ENCODE results near the gene ZNF318. TPM values are rescaled to one million over a fixed set of nuclear protein-coding genes. Genes with fewer than 3 reads are reported as not detected.

Gene ZNF318
- total RNA-seq, 2 experiments from 2014 or later, result 16.2 to 16.9 TPM

DNA sequence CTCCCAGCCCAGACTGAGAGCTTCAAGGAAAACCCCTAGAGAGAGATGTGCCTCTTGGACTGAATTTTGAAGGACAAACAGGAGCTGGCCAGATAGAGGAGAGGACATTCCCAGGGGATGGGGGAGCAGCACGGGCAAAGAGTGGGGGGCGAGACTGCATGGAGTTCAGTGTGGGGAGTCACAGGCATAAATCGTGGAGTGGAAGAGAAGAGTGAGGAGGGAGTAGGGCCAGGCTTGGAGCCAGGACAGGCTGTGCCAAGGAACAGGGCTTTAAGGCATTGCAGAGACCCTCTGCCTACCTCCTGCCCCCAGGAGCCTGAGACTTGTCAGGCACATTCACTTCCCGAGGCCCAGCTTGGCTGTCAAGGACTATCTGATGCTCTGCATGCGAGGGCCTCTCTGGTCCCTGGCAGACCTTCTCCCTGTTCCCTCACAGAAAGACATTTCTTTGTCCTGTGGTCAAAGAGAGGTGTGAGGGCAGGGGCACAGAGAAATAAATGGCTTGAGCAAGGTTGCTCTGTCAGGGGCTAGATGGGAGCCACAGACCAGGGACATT is 76.6 kb downstream of the ZNF318 start:
- POLR2A ChIA-PET, result no interaction called here
- no peaks in the 10 kb centered on the region for H3K9me3 Mint-ChIP-seq
- H3K27me3 Mint-ChIP-seq, result peaks cover 9% of the 10 kb centered on the region
- CTCF ChIA-PET, result interaction anchor here (1.1 kb wide), 1 partner anchor 208 kb away, joined by 4 read pairs; no protein-coding TSS in a partner anchor
- no peak overlapping the region for H3K4me3 Mint-ChIP-seq
- H3K36me3 Mint-ChIP-seq (ENCODE audit: low read depth), result no peaks in the 10 kb centered on the region
- no peak overlapping the region for H3K27ac Mint-ChIP-seq
- DNase-seq, result no peak
- H3K4me1 Mint-ChIP-seq, result no peaks in the 10 kb centered on the region

DNA sequence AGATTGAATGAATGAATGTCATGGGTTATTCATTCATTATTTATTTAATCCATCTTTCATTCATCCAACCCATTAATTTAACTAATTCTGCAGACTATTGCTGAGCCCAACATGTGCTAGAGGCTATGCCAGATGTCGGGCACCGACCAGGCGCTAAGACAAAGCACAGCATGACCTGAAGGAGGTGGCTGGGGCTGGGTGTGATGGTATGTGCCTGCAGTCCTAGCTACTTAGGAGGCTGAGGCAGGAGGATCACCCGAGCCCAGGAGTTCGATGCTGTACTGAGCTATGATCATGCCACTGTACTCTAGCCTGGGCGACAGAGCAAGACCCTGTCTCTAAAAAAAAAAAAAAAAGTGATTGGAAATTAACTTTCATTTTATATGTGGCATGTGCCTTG is 77.1 kb downstream of the ZNF318 start:
- no peak for DNase-seq
- Mint-ChIP-seq H3K27me3 (peaks cover 8% of the 10 kb centered on the region), H3K36me3 (ENCODE audit: low read depth) (no peaks in the 10 kb centered on the region), H3K27ac (no peak overlapping the region), H3K9me3 (no peaks in the 10 kb centered on the region), H3K4me3 (no peak overlapping the region), H3K4me1 (no peaks in the 10 kb centered on the region)
- ChIA-PET CTCF (interaction anchor here (1.1 to 1.7 kb wide), 2 partner anchors 16 to 209 kb away, joined by 3 to 4 read pairs; partner anchors contain the start of gene CRIP3), POLR2A (no interaction called here)

DNA sequence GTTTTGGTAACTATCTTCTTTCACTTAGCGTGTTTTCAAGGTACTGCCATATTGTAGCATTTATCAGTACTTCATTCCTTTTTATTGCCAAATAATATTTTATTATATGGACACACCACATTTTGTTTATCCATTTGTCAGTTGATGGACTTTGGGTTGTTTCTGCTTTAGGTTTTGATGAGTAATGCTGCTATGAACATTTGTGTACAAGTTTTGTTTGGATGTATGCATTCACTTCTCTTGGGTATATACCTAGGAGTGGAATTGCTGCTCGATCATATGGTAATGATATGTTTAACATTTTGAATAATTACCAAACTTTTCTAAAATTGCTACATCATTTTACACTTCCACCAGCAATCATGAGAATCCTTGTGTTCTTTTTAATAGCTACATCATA is 77.7 kb downstream of the ZNF318 start:
- Mint-ChIP-seq H3K4me1 (no peaks in the 10 kb centered on the region), H3K4me3 (no peak overlapping the region), H3K9me3 (no peaks in the 10 kb centered on the region), H3K36me3 (ENCODE audit: low read depth) (no peaks in the 10 kb centered on the region), H3K27ac (no peak overlapping the region), H3K27me3 (peaks cover 6% of the 10 kb centered on the region)
- DNase-seq, result no peak
- ChIA-PET POLR2A (no interaction called here), CTCF (interaction anchor here (1.7 kb wide), 1 partner anchor 17 kb away, joined by 3 read pairs; the partner anchor contains the start of gene CRIP3)

DNA sequence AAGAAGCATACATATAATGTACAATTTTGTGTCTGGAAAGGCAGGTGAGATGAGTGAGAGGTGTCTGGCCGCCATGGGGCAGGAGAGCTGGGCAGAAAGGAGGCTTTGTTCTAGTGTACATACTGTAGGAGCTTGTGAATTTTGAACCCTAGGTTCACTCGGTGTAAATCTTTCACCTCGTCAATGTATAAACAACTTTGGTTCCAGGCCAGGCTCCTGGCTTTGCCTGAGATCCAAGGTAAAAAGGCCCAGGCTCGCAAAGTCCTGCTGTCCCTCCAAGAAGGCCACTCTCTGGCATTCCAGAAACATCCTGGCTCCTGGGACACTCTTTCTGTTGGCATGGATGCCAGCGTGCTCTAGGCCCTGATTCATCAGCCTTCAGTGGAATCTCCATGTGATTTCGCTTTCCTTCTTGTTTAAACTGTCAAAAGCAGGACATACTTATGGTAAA is 78.5 kb downstream of the ZNF318 start:
- H3K4me3 Mint-ChIP-seq, result no peak overlapping the region
- POLR2A ChIA-PET, result no interaction called here
- peaks cover 6% of the 10 kb centered on the region for H3K27me3 Mint-ChIP-seq
- H3K9me3 Mint-ChIP-seq, result no peaks in the 10 kb centered on the region
- CTCF ChIA-PET, result interaction anchor here (1.7 kb wide), 1 partner anchor 18 kb away, joined by 3 read pairs; the partner anchor contains the start of gene CRIP3
- DNase-seq, result no peak
- no peak overlapping the region for H3K27ac Mint-ChIP-seq
- no peaks in the 10 kb centered on the region for H3K36me3 Mint-ChIP-seq (ENCODE audit: low read depth)
- no peaks in the 10 kb centered on the region for H3K4me1 Mint-ChIP-seq

DNA sequence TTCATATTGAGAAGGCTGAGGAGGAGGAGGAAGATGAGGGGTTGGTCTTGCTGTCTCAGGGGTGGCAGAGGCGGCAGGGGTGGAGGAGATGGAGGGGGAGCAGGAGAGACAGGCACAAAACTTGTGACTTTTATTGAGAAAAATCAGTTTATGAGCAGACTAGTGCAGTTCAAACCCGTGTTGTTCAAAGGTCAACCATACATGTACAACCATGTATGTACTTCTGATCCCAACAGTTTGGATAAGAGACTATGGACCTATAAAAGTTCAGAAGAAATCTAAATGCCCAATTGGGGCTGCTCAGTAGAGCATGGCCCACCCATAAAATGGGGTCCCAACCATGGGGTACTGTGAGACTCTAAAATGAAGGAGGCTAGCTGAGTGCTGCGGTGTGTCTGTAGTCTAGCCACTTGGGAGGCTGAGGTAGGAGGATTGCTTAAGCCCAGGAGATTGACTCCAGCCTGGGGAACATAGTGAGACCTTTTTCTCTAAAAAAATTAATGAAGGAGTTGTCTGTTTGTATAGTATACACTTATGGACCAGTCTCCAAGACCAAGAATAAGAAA is 79.0 kb downstream of the ZNF318 start:
- no peak overlapping the region for H3K27ac Mint-ChIP-seq
- H3K4me3 Mint-ChIP-seq, result no peak overlapping the region
- H3K36me3 Mint-ChIP-seq (ENCODE audit: low read depth), result no peaks in the 10 kb centered on the region
- no peak for DNase-seq
- no peaks in the 10 kb centered on the region for H3K4me1 Mint-ChIP-seq
- ChIA-PET POLR2A (no interaction called here), CTCF (no interaction called here)
- no peaks in the 10 kb centered on the region for H3K9me3 Mint-ChIP-seq
- peaks cover 11% of the 10 kb centered on the region for H3K27me3 Mint-ChIP-seq

DNA sequence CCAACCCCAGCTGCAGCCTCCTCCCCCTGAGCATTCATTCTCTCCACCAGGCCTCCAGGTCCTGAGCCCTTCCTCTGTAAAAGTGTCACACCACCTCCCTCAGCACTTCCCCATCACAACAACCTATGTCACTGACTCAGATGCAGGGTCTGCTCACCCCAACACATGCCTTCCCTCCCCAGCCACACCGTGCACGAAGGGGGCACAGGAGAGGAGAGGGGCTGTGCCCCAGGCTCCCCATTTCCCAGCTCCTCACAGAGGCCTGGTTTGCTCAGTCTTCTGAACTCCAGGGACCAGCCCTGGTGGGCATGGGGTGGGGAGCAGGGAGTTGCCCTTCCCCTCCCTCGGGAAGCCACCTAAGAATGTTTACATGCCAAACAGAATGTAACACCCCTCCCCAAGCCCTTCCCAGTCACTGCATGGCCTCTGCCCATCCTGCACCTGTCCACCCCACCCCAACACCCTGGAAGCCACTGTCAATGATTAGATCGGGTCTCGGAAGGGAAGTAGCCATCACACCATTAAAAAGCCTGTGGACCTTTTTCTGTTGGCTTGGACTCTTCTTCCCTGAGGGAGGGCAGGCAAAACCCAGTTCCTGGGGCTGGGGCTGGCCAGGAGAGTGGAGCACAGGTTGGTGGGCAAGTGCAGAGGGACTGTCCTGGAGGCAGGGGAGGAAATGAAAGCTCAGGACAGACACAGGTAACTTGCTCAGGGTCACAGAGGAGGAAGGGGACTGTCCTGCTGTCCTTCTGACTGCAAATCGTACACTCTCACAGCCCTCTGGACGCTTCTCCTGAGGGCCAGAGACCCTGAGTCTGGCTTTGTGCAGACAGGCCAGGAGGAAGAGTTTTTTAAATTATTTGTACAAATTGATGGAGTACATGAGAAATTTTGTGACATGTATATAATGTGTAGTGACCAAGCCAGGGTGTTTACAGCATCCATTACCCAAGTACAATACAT is 81.4 kb downstream of the ZNF318 start:
- Mint-ChIP-seq H3K9me3 (no peaks in the 10 kb centered on the region), H3K27ac (no peak overlapping the region), H3K36me3 (ENCODE audit: low read depth) (no peaks in the 10 kb centered on the region), H3K27me3 (peaks cover 14% of the 10 kb centered on the region), H3K4me3 (no peak overlapping the region), H3K4me1 (no peaks in the 10 kb centered on the region)
- ChIA-PET CTCF (no interaction called here), POLR2A (no interaction called here)
- DNase-seq, result no peak

DNA sequence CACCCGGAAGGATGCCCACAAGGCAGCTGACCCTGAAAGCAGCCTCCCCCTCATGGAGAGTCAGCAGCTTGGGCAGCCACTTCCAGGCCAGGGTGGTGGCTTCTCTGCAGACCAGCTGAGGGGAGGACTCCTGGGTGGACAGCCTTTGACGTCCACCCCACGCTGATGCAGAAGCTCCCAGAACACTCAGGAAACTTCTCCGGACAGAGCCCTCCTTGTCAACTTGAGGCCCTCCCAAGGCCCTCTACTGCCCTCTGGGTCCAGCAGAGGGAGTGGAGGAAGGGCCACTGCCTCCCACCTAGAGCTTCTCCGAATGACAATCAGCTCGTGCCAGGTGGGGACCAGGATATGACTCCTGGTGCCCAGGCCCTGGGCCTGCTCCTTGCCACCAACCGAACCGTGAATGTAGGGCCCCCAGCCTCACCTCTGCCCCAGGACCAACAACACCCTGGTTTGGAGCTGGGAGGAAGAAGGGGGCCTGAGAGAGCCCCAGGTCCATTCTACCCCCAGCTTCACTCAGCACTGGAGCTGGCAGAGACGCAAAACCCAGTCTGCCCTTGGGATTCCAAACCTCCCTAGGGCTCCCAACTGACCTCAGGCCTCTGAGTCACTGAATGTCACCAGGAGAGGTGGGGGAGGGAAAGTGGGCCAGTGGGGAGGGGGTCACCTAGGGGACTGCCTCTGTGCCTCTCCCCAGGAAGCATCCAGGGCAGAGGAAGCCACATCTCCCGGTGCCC is 82.3 kb downstream of the ZNF318 start:
- ChIA-PET CTCF (no interaction called here), POLR2A (no interaction called here)
- no peaks in the 10 kb centered on the region for H3K36me3 Mint-ChIP-seq (ENCODE audit: low read depth)
- H3K4me1 Mint-ChIP-seq, result no peaks in the 10 kb centered on the region
- DNase-seq, result no peak
- H3K27me3 Mint-ChIP-seq, result peaks cover 14% of the 10 kb centered on the region
- no peaks in the 10 kb centered on the region for H3K9me3 Mint-ChIP-seq
- H3K4me3 Mint-ChIP-seq, result no peak overlapping the region
- no peak overlapping the region for H3K27ac Mint-ChIP-seq

DNA sequence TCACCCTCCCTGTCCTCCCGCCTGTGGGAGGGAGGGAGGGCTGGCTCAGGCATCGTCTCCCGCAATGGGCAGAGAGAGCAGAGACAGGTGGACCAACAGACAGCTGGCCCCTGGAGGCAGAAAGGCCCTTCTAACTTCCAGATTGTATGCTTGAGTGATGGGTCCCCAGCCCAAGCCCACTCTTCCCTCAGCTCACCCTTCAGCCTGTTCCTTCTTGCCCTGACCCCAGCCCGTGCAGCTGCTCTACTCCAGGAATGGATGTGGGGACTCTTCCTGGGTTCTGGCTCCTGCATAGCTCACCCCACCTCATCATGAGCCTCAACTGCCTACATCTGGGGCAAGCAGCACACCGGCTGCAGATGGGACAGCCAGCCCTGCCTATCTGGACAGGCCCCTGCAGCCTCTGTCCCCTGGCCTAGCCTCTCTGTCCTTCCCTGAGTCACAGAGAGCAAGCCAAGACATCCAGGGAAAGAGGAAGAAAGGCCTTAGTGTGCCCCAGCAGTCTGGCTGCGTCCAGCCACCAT is 82.9 kb downstream of the ZNF318 start:
- H3K9me3 Mint-ChIP-seq, result no peaks in the 10 kb centered on the region
- ChIA-PET CTCF (no interaction called here), POLR2A (no interaction called here)
- H3K4me1 Mint-ChIP-seq, result no peaks in the 10 kb centered on the region
- no peak overlapping the region for H3K4me3 Mint-ChIP-seq
- DNase-seq, result no peak
- H3K27me3 Mint-ChIP-seq, result peaks cover 17% of the 10 kb centered on the region
- H3K36me3 Mint-ChIP-seq (ENCODE audit: low read depth), result no peaks in the 10 kb centered on the region
- H3K27ac Mint-ChIP-seq, result no peak overlapping the region

Other genes with a start within 250 kb of the ZNF318 start
- 10 to 100 TPM; 45.8 to 45.9 TPM for gene SRF, start 198.4 kb downstream of the ZNF318 start, total RNA-seq
- gene CUL9, start 187.5 kb downstream of the ZNF318 start, total RNA-seq, result 10 to 100 TPM; 45.0 to 45.9 TPM
- 10 to 100 TPM; 39.6 to 42.5 TPM for gene DNPH1, start 140.2 kb downstream of the ZNF318 start, total RNA-seq
- gene TTBK1, start 126.2 kb downstream of the ZNF318 start, total RNA-seq, result under 1 TPM; 0.30 TPM
- not detected for gene SLC22A7, start 71.4 kb downstream of the ZNF318 start, total RNA-seq
- under 1 TPM in 1 of 2 experiments, not detected in 1; 0.88 TPM for gene CRIP3, start 60.8 kb downstream of the ZNF318 start, total RNA-seq
- 10 to 100 TPM; 46.8 to 49.8 TPM for gene ABCC10, start 57.9 kb upstream of the ZNF318 start, total RNA-seq
- gene DLK2, start 85.9 kb upstream of the ZNF318 start, total RNA-seq, result under 1 TPM; 0.18 to 0.50 TPM
- gene TJAP1, start 107.9 kb upstream of the ZNF318 start, total RNA-seq, result 10 to 100 TPM; 34.7 to 36.6 TPM
- gene LRRC73, start 140.7 kb upstream of the ZNF318 start, total RNA-seq, result under 1 TPM; 0.23 to 0.25 TPM
- 10 to 100 TPM; 71.5 to 77.4 TPM for gene YIPF3, start 147.3 kb upstream of the ZNF318 start, total RNA-seq
- gene POLR1C, start 147.4 kb upstream of the ZNF318 start, total RNA-seq, result 10 to 100 TPM; 24.1 to 24.3 TPM
- gene XPO5, start 206.4 kb upstream of the ZNF318 start, total RNA-seq, result 10 to 100 TPM; 62.5 to 78.5 TPM
- 10 to 100 TPM; 74.6 to 75.5 TPM for gene POLH, start 206.5 kb upstream of the ZNF318 start, total RNA-seq